PC-3 (cell line): ENCODE measurements around the gene ASTN2. TPM values are rescaled to one million over a fixed set of nuclear protein-coding genes. Genes with fewer than 3 reads are reported as not detected.

Experiments
- ATAC-seq: fragments of 200-7000 bp; cut with Tn5 transposase; 2 replicates; pipeline ENCODE4 v1.9.1; 2020; ENCODE audit warnings: mild to moderate bottlenecking, moderate library complexity
- BruUV-seq: library from RNA; stranded (reverse); fragments of 400-500 nt; replicated peaks from 2 replicates; lab custom pipeline; 2021; lab: Mats Ljungman, UMichigan
- CTCF ChIA-PET: fragments of 300-600 bp; sonication (Branson Sonifier 250); formaldehyde crosslinking; loops from one replicate; lab custom pipeline; 2022; ENCODE audit warnings: antibody characterized with exemption; lab: Charles Lee
- POLR2A ChIA-PET: fragments of 300-600 bp; sonication (Branson Sonifier 250); formaldehyde crosslinking; loops from one replicate; lab custom pipeline; 2022; ENCODE audit warnings: antibody characterized with exemption; ENCODE audit not compliant: unreplicated experiment; lab: Charles Lee
- DNase-seq: peaks from one replicate; pipeline ENCODE4 v3.0.0-alpha.2; 2015
- H2AFZ ChIP-seq: fragments of 300-600 bp; sonication (generic); 2 replicates; pipeline ENCODE4 v1.6.0; 2016; ENCODE audit warnings: antibody characterized with exemption, low read length
- H3F3A ChIP-seq: fragments of 300-600 bp; sonication (generic); one replicate; pipeline ENCODE4 v1.6.0; 2017; ENCODE audit warnings: antibody characterized with exemption, low read length, control low read depth, mild to moderate bottlenecking; ENCODE audit not compliant: unreplicated experiment
- H3K27ac ChIP-seq: fragments of 300-600 bp; sonication (generic); 2 replicates; pipeline ENCODE4 v1.5.1; 2016; ENCODE audit warnings: mild to moderate bottlenecking, low read length
- H3K27me3 ChIP-seq: fragments of 300-600 bp; sonication (generic); 2 replicates; pipeline ENCODE4 v1.6.1; 2016; ENCODE audit warnings: low read length, mixed read lengths
- H3K36me3 ChIP-seq: fragments of 300-600 bp; sonication (generic); 2 replicates; pipeline ENCODE4 v1.6.1; 2016; ENCODE audit warnings: low read depth, mixed run types, low read length, mixed read lengths
- H3K4me1 ChIP-seq: fragments of 300-600 bp; sonication (generic); 2 replicates; pipeline ENCODE4 v1.5.1; 2016; ENCODE audit warnings: low read length; ENCODE audit not compliant: insufficient read depth
- H3K4me2 ChIP-seq: fragments of 300-600 bp; sonication (generic); 2 replicates; pipeline ENCODE4 v1.6.0; 2016; ENCODE audit warnings: low read length
- H3K4me3 ChIP-seq: fragments of 300-600 bp; sonication (generic); 2 replicates; pipeline ENCODE4 v1.5.1; 2016; ENCODE audit warnings: mild to moderate bottlenecking, low read length, mixed read lengths
- H3K79me2 ChIP-seq: fragments of 300-600 bp; sonication (generic); 2 replicates; pipeline ENCODE4 v1.6.1; 2017; ENCODE audit warnings: low read length, mixed read lengths
- H3K9ac ChIP-seq: fragments of 300-600 bp; sonication (generic); 2 replicates; pipeline ENCODE4 v1.6.0; 2016; ENCODE audit warnings: mild to moderate bottlenecking, low read length
- H3K9me2 ChIP-seq: fragments of 300-600 bp; sonication (generic); replicated peaks from 2 replicates; pipeline ENCODE4 v1.6.1; 2016; ENCODE audit warnings: mixed run types, low read length, mixed read lengths
- H3K9me3 ChIP-seq: fragments of 300-600 bp; sonication (generic); 2 replicates; pipeline ENCODE4 v1.6.1; 2016; ENCODE audit warnings: low read length, mixed read lengths
- H4K20me1 ChIP-seq: fragments of 300-600 bp; sonication (generic); 2 replicates; pipeline ENCODE4 v1.6.1; 2016; ENCODE audit warnings: low read length, mixed read lengths
- CTCF ChIP-seq: fragments of 300-600 bp; sonication (generic); conservative IDR thresholded peaks from 2 replicates; pipeline ENCODE4 v1.5.1; 2017; ENCODE audit warnings: antibody characterized with exemption, low read depth, mild to moderate bottlenecking, low read length
- EZH2 ChIP-seq: fragments of 300-600 bp; sonication (generic); IDR thresholded peaks from one replicate; pipeline ENCODE4 v1.6.1; 2017; ENCODE audit warnings: antibody characterized with exemption, mild to moderate bottlenecking, low read length; ENCODE audit not compliant: unreplicated experiment
- EZH2phosphoT487 ChIP-seq: fragments of 300-600 bp; sonication (generic); IDR thresholded peaks from 2 replicates; pipeline ENCODE4 v1.6.1; 2018; ENCODE audit warnings: mild to moderate bottlenecking, antibody characterized with exemption, low read length, borderline replicate concordance
- intact Hi-C: fragments of 100-400 bp; cut with micrococcal nuclease; formaldehyde crosslinking; loops from 2 replicates; pipeline ENCODE4 v1.9.0; 2023
- total RNA-seq: library from RNA; depleted of rRNA; stranded (reverse); fragments of >200 nt; gene quantifications from 2 replicates; pipeline ENCODE4 v1.2.3, GENCODE V29; 2014

ASTN2 gene
- total RNA-seq, 1 experiment from 2014 or later: 3.5 TPM

GRCh38 chr9:116792271-116792670 lies 622.6 kb downstream of the ASTN2 start:
- ChIA-PET CTCF (no interaction called here), POLR2A (no interaction called here)
- Histone ChIP-seq H3K27ac (no peak overlapping the region), H3K36me3 (no peaks in the 10 kb centered on the region), H3K4me2 (no peak overlapping the region), H3K4me1 (no peaks in the 10 kb centered on the region), H2AFZ (no peak overlapping the region), H3K9ac (no peak overlapping the region), H3K4me3 (no peak overlapping the region), H3F3A (no peaks in the 10 kb centered on the region), H3K79me2 (no peaks in the 10 kb centered on the region), H3K9me3 (no peaks in the 10 kb centered on the region), H4K20me1 (no peaks in the 10 kb centered on the region), H3K9me2 (no peaks in the 10 kb centered on the region), H3K27me3 (no peaks in the 10 kb centered on the region)
- TF ChIP-seq CTCF: no peak
- no peak for TF ChIP-seq EZH2phosphoT487
- no peak for TF ChIP-seq EZH2
- DNase-seq: no peak
- intact Hi-C loops: no loop called here
- no TSS peak for BruUV-seq
- ATAC-seq: no peak

- BruUV-seq: no TSS peak
- no peaks in the 10 kb centered on the region for H3K9me2 ChIP-seq
- intact Hi-C loops: no loop called here
- H3K9ac ChIP-seq: no peak overlapping the region
- no peaks in the 10 kb centered on the region for H3K9me3 ChIP-seq
- ChIA-PET CTCF (no interaction called here), POLR2A (no interaction called here)
- ATAC-seq: no peak
- no peak overlapping the region for H3K4me2 ChIP-seq
- no peaks in the 10 kb centered on the region for H3K36me3 ChIP-seq
- H3K4me3 ChIP-seq: no peak overlapping the region
- no peaks in the 10 kb centered on the region for H3K79me2 ChIP-seq
- H3K4me1 ChIP-seq: no peaks in the 10 kb centered on the region
- H3F3A ChIP-seq: no peaks in the 10 kb centered on the region
- no peak overlapping the region for H2AFZ ChIP-seq
- H3K27ac ChIP-seq: no peak overlapping the region
- no peak for DNase-seq
- TF ChIP-seq EZH2 (no peak), CTCF (no peak), EZH2phosphoT487 (no peak)
- H3K27me3 ChIP-seq: no peaks in the 10 kb centered on the region
- H4K20me1 ChIP-seq: no peaks in the 10 kb centered on the region
Measured at GRCh38 chr9:116791326-116791725, 623.5 kb downstream of the ASTN2 start.

- TF ChIP-seq EZH2: no peak
- TF ChIP-seq CTCF: no peak
- no peak for TF ChIP-seq EZH2phosphoT487
- no peak overlapping the region for H2AFZ ChIP-seq
- no peaks in the 10 kb centered on the region for H3K79me2 ChIP-seq
- ATAC-seq (no peak), DNase-seq (no peak)
- no peak overlapping the region for H3K27ac ChIP-seq
- BruUV-seq: no TSS peak
- no peaks in the 10 kb centered on the region for H3K9me3 ChIP-seq
- H3K9ac ChIP-seq: no peak overlapping the region
- ChIA-PET CTCF (no interaction called here), POLR2A (no interaction called here)
- no peaks in the 10 kb centered on the region for H3K36me3 ChIP-seq
- H4K20me1 ChIP-seq: no peaks in the 10 kb centered on the region
- no peak overlapping the region for H3K4me3 ChIP-seq
- H3K4me2 ChIP-seq: no peak overlapping the region
- H3K9me2 ChIP-seq: no peaks in the 10 kb centered on the region
- no peaks in the 10 kb centered on the region for H3F3A ChIP-seq
- H3K27me3 ChIP-seq: no peaks in the 10 kb centered on the region
- intact Hi-C loops: no loop called here
- no peaks in the 10 kb centered on the region for H3K4me1 ChIP-seq
Measured at GRCh38 chr9:116789081-116789480, 625.8 kb downstream of the ASTN2 start.
